ENCODE results near the gene PTCD2. TPM values are rescaled to one million over a fixed set of nuclear protein-coding genes. Genes with fewer than 3 reads are reported as not detected.
A peak's percentile ranks its signal among the peaks of the same experiment; 100 is the strongest.

The PTCD2 gene
- total and polyA plus RNA-seq, 9 of the 15 experiments (the other 6 are each of a cell fraction or from before 2014, with no cell fraction given): 11.9 to 28.5 (median 18.6) TPM

DNA sequence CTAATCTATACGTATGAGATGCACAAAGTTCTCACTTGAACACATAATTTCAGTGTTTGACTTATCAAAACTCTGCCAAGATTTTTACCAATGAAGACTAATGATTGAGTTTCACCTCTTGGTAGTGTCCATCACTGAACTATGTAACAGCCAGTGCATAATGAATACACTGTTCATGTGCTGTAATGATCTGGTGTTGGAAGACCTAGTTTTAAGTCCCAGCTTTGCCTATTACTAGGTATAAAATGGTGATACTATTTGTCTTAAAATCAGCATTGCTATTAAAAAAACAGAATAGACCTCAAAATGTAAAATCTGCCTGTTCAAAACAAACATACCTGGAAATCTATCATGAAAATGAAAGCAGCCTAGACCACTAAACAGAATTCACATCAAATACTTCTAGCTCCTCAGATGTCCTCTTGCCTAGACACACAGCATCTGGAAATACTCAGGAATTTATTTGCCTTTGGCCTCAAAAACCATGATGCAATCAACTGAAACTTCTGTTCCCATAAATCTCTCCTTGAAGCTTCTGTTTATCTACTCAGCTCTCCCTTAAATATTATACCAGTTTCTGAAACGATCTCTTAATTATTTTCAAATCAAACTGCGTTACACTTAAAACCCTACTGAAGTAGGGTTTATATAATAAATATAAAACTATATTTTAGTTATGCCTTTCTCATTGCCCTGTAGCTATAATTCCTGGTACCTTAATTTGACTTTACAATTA is 38.2 kb upstream of the PTCD2 start (continued):
- TF ChIP-seq, protein P1, sequence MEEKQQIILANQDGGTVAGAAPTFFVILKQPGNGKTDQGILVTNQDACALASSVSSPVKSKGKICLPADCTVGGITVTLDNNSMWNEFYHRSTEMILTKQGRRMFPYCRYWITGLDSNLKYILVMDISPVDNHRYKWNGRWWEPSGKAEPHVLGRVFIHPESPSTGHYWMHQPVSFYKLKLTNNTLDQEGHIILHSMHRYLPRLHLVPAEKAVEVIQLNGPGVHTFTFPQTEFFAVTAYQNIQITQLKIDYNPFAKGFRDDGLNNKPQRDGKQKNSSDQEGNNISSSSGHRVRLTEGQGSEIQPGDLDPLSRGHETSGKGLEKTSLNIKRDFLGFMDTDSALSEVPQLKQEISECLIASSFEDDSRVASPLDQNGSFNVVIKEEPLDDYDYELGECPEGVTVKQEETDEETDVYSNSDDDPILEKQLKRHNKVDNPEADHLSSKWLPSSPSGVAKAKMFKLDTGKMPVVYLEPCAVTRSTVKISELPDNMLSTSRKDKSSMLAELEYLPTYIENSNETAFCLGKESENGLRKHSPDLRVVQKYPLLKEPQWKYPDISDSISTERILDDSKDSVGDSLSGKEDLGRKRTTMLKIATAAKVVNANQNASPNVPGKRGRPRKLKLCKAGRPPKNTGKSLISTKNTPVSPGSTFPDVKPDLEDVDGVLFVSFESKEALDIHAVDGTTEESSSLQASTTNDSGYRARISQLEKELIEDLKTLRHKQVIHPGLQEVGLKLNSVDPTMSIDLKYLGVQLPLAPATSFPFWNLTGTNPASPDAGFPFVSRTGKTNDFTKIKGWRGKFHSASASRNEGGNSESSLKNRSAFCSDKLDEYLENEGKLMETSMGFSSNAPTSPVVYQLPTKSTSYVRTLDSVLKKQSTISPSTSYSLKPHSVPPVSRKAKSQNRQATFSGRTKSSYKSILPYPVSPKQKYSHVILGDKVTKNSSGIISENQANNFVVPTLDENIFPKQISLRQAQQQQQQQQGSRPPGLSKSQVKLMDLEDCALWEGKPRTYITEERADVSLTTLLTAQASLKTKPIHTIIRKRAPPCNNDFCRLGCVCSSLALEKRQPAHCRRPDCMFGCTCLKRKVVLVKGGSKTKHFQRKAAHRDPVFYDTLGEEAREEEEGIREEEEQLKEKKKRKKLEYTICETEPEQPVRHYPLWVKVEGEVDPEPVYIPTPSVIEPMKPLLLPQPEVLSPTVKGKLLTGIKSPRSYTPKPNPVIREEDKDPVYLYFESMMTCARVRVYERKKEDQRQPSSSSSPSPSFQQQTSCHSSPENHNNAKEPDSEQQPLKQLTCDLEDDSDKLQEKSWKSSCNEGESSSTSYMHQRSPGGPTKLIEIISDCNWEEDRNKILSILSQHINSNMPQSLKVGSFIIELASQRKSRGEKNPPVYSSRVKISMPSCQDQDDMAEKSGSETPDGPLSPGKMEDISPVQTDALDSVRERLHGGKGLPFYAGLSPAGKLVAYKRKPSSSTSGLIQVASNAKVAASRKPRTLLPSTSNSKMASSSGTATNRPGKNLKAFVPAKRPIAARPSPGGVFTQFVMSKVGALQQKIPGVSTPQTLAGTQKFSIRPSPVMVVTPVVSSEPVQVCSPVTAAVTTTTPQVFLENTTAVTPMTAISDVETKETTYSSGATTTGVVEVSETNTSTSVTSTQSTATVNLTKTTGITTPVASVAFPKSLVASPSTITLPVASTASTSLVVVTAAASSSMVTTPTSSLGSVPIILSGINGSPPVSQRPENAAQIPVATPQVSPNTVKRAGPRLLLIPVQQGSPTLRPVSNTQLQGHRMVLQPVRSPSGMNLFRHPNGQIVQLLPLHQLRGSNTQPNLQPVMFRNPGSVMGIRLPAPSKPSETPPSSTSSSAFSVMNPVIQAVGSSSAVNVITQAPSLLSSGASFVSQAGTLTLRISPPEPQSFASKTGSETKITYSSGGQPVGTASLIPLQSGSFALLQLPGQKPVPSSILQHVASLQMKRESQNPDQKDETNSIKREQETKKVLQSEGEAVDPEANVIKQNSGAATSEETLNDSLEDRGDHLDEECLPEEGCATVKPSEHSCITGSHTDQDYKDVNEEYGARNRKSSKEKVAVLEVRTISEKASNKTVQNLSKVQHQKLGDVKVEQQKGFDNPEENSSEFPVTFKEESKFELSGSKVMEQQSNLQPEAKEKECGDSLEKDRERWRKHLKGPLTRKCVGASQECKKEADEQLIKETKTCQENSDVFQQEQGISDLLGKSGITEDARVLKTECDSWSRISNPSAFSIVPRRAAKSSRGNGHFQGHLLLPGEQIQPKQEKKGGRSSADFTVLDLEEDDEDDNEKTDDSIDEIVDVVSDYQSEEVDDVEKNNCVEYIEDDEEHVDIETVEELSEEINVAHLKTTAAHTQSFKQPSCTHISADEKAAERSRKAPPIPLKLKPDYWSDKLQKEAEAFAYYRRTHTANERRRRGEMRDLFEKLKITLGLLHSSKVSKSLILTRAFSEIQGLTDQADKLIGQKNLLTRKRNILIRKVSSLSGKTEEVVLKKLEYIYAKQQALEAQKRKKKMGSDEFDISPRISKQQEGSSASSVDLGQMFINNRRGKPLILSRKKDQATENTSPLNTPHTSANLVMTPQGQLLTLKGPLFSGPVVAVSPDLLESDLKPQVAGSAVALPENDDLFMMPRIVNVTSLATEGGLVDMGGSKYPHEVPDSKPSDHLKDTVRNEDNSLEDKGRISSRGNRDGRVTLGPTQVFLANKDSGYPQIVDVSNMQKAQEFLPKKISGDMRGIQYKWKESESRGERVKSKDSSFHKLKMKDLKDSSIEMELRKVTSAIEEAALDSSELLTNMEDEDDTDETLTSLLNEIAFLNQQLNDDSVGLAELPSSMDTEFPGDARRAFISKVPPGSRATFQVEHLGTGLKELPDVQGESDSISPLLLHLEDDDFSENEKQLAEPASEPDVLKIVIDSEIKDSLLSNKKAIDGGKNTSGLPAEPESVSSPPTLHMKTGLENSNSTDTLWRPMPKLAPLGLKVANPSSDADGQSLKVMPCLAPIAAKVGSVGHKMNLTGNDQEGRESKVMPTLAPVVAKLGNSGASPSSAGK (IDR thresholded peaks at IDR 0.05): no peak
- TF ChIP-seq MCM5 (IDR thresholded peaks at IDR 0.05; ENCODE audit: low read depth) (no peak), TEAD1 (CRISPR knock-in tag; IDR thresholded peaks at IDR 0.05) (peak in 1 of 2 experiments; percentile 82; a peak in 2 of 4 replicates), PHB2 (IDR thresholded peaks at IDR 0.05; ENCODE audit: low read depth) (no peak), BCL6 (CRISPR knock-in tag; IDR thresholded peaks at IDR 0.05) (no peak), PRMT5 (CRISPR knock-in tag; IDR thresholded peaks at IDR 0.05) (no peak), ZNF384 (IDR thresholded peaks at IDR 0.05; ENCODE audit: low read depth, low read length) (no peak), ZEB2 (IDR thresholded peaks at IDR 0.05) (no peak), L3MBTL2 (IDR thresholded peaks at IDR 0.05) (peak; percentile 28; the same call in 1 of the 2 replicates), SAFB2 (IDR thresholded peaks at IDR 0.05; ENCODE audit: borderline replicate concordance, low read depth, low read length, severe bottlenecking) (no peak), RBM22 (IDR thresholded peaks at IDR 0.05; ENCODE audit: low read depth, low read length, poor library complexity, severe bottlenecking) (no peak), RUNX1 (IDR thresholded peaks at IDR 0.05; ENCODE audit: low read depth) (no peak)
- TF ChIP-seq, protein P2, sequence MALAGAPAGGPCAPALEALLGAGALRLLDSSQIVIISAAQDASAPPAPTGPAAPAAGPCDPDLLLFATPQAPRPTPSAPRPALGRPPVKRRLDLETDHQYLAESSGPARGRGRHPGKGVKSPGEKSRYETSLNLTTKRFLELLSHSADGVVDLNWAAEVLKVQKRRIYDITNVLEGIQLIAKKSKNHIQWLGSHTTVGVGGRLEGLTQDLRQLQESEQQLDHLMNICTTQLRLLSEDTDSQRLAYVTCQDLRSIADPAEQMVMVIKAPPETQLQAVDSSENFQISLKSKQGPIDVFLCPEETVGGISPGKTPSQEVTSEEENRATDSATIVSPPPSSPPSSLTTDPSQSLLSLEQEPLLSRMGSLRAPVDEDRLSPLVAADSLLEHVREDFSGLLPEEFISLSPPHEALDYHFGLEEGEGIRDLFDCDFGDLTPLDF (CRISPR knock-in tag; IDR thresholded peaks at IDR 0.05): no peak
- TF ChIP-seq, protein P3, sequence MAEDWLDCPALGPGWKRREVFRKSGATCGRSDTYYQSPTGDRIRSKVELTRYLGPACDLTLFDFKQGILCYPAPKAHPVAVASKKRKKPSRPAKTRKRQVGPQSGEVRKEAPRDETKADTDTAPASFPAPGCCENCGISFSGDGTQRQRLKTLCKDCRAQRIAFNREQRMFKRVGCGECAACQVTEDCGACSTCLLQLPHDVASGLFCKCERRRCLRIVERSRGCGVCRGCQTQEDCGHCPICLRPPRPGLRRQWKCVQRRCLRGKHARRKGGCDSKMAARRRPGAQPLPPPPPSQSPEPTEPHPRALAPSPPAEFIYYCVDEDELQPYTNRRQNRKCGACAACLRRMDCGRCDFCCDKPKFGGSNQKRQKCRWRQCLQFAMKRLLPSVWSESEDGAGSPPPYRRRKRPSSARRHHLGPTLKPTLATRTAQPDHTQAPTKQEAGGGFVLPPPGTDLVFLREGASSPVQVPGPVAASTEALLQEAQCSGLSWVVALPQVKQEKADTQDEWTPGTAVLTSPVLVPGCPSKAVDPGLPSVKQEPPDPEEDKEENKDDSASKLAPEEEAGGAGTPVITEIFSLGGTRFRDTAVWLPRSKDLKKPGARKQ (CRISPR knock-in tag; IDR thresholded peaks at IDR 0.05): no peak
